CD4-positive, alpha-beta memory T cell (primary cell): ENCODE results near the gene SPRY4. TPM values are rescaled to one million over a fixed set of nuclear protein-coding genes. Genes with fewer than 3 reads are reported as not detected.
A peak's percentile ranks its signal among the peaks of the same experiment; 100 is the strongest.

Experiments used
- CTCF ChIA-PET: fragments of 350-600 bp; sonication (Branson Sonifier 250); formaldehyde crosslinking; loops from one replicate; lab custom pipeline; 2021; ENCODE audit warnings: inconsistent platforms; ENCODE audit not compliant: partially characterized antibody; lab: Charles Lee
- POLR2A ChIA-PET: fragments of 350-600 bp; sonication (Branson Sonifier 250); formaldehyde crosslinking; loops from one replicate; lab custom pipeline; 2021; ENCODE audit not compliant: partially characterized antibody; lab: Charles Lee
- DNase-seq, 5 donors: peaks; one replicate each; pipeline versions ENCODE4 v3.0.0 to v3.0.0-alpha.2; 2020 to 2022; ENCODE audit warnings: mixed read lengths in 1 of 5
- H3K27ac ChIP-seq: one replicate; pipeline ENCODE4 v1.7.0; 2013; ENCODE audit warnings: low read depth, low read length
- H3K27me3 ChIP-seq: 2 replicates; pipeline ENCODE4 v1.7.0; 2013; ENCODE audit warnings: mild to moderate bottlenecking, low read length, moderate library complexity; ENCODE audit not compliant: insufficient read depth
- H3K36me3 ChIP-seq: 2 replicates; pipeline ENCODE4 v1.7.0; 2013; ENCODE audit warnings: mild to moderate bottlenecking, low read length, moderate library complexity; ENCODE audit not compliant: insufficient read depth
- H3K4me1 ChIP-seq: 2 replicates; pipeline ENCODE4 v1.7.0; 2013; ENCODE audit warnings: mild to moderate bottlenecking, low read length, moderate library complexity; ENCODE audit not compliant: insufficient read depth
- H3K4me3 ChIP-seq, 2 donors: one replicate each; pipeline ENCODE4 v1.7.0; 2013; ENCODE audit warnings: low read length in 2 of 2, mild to moderate bottlenecking in 1 of 2
- H3K9me3 ChIP-seq, 2 donors: one replicate each; pipeline ENCODE4 v1.7.0; 2013; ENCODE audit warnings: low read length in 2 of 2, control low read depth in 1 of 2; ENCODE audit not compliant: control insufficient read depth in 1 of 2
- H3K27ac Mint-ChIP-seq, 7 donors: one replicate each; pipeline ENCODE4 v1.8.0; 2020 to 2021; ENCODE audit warnings: mixed read lengths in 7 of 7, mild to moderate bottlenecking in 6 of 7, inconsistent platforms in 3 of 7, moderate library complexity in 3 of 7
- H3K27me3 Mint-ChIP-seq, 2 donors: one replicate each; pipeline ENCODE4 v1.8.0; 2020 to 2021; ENCODE audit warnings: mixed read lengths in 2 of 2
- H3K36me3 Mint-ChIP-seq, 2 donors: one replicate each; pipeline ENCODE4 v1.8.0; 2020 to 2021; ENCODE audit warnings: mixed read lengths in 2 of 2, inconsistent platforms in 1 of 2, mild to moderate bottlenecking in 1 of 2
- H3K4me1 Mint-ChIP-seq, 4 donors: one replicate each; pipeline ENCODE4 v1.8.0; 2020 to 2021; ENCODE audit warnings: mixed read lengths in 4 of 4, mild to moderate bottlenecking in 1 of 4
- H3K4me3 Mint-ChIP-seq, 8 donors: one replicate each; pipeline ENCODE4 v1.8.0; 2020 to 2021; ENCODE audit warnings: mixed read lengths in 8 of 8, mild to moderate bottlenecking in 7 of 8, moderate library complexity in 6 of 8, inconsistent platforms in 3 of 8
- H3K9me3 Mint-ChIP-seq, 8 donors: one replicate each; pipeline ENCODE4 v1.8.0; 2020 to 2021; ENCODE audit warnings: mixed read lengths in 8 of 8, mild to moderate bottlenecking in 5 of 8, inconsistent platforms in 3 of 8, moderate library complexity in 1 of 8
- intact Hi-C: fragments of 100-400 bp; cut with micrococcal nuclease; formaldehyde crosslinking; loops from one replicate; pipeline ENCODE4 v1.15.1; 2023
- polyA plus RNA-seq, 2 donors: library from polyadenylated mRNA; unstranded; fragments of 300-500 nt; fragmentation: Illumina TruSeq; gene quantifications; one replicate each; pipeline ENCODE4 v1.2.3, GENCODE V29; 2021
- total RNA-seq, 2 experiments: library from RNA; stranded (reverse); gene quantifications; one replicate each; pipeline ENCODE4 v1.2.3, GENCODE V29; 2021

Gene SPRY4
- total and polyA plus RNA-seq, 4 experiments from 2014 or later, result not detected

GRCh38 chr5:142311725-142312124 is 13.1 kb downstream of the SPRY4 start:
- peaks cover 0 to 2% of the 10 kb centered on the region in 2 donors for H3K27me3 Mint-ChIP-seq
- H3K4me1 Mint-ChIP-seq, result peaks cover 7 to 15% (median 9%) of the 10 kb centered on the region in 4 donors
- H3K4me3 ChIP-seq, result no peak overlapping the region
- H3K36me3 ChIP-seq, result no peaks in the 10 kb centered on the region
- no peak for DNase-seq
- no peaks in the 10 kb centered on the region for H3K36me3 Mint-ChIP-seq
- H3K4me3 Mint-ChIP-seq, result no peak overlapping the region
- H3K9me3 ChIP-seq, result no peaks in the 10 kb centered on the region
- H3K4me1 ChIP-seq, result peaks cover 15% of the 10 kb centered on the region
- H3K27ac Mint-ChIP-seq, result no peak overlapping the region
- ChIA-PET CTCF (interaction anchor here (1.3 to 2.0 kb wide), 2 partner anchors 10 kb away, joined by 5 to 8 read pairs; no protein-coding TSS in a partner anchor), POLR2A (no interaction called here)
- intact Hi-C loops, result no loop called here
- H3K9me3 Mint-ChIP-seq, result no peaks in the 10 kb centered on the region
- H3K27ac ChIP-seq, result no peak overlapping the region
- no peaks in the 10 kb centered on the region for H3K27me3 ChIP-seq

DNA sequence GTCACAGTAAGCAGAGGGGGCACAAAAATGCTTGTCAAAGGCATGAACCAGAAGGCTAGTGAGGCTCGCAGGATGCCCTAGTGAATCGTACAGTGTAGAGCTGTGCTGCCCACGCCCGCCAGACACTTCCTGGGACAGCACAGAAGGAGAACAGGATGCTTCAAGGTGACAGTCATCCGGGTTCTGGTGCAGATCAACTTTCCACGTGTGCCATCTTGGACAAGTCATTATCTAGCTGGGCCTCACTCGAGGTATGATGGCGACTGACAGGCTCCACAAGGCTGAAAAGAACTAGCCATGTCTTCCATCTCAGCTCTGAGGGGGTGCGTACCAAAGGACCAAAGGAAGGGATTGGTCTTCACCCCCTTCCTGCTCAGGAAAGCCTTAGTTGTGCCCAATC is 14.0 kb downstream of the SPRY4 start:
- no peak overlapping the region for H3K27ac Mint-ChIP-seq
- Histone ChIP-seq H3K4me1 (peaks cover 6% of the 10 kb centered on the region), H3K27me3 (no peaks in the 10 kb centered on the region), H3K4me3 (no peak overlapping the region), H3K9me3 (no peaks in the 10 kb centered on the region), H3K36me3 (no peaks in the 10 kb centered on the region), H3K27ac (no peak overlapping the region)
- no peak for DNase-seq
- H3K4me3 Mint-ChIP-seq, result no peak overlapping the region
- ChIA-PET CTCF (interaction anchor here (0.7 to 2.0 kb wide), 4 partner anchors 9 to 403 kb away, joined by 3 to 5 read pairs (median 3); no protein-coding TSS in a partner anchor), POLR2A (no interaction called here)
- H3K9me3 Mint-ChIP-seq, result no peaks in the 10 kb centered on the region
- intact Hi-C loops, result no loop called here
- H3K4me1 Mint-ChIP-seq, result peaks cover 0 to 6% (median 4%) of the 10 kb centered on the region in 4 donors
- H3K36me3 Mint-ChIP-seq, result no peaks in the 10 kb centered on the region
- H3K27me3 Mint-ChIP-seq, result peaks cover 0 to 2% of the 10 kb centered on the region in 2 donors

- CTCF ChIA-PET, result interaction anchor here (0.8 to 1.4 kb wide), 2 partner anchors 91 to 404 kb away, joined by 3 read pairs; no protein-coding TSS in a partner anchor
- Mint-ChIP-seq H3K4me3 (no peak overlapping the region), H3K9me3 (no peaks in the 10 kb centered on the region), H3K36me3 (no peaks in the 10 kb centered on the region), H3K27ac (no peak overlapping the region), H3K4me1 (peaks cover 0 to 4% (median 1%) of the 10 kb centered on the region in 4 donors), H3K27me3 (peaks cover 0 to 2% of the 10 kb centered on the region in 2 donors)
- H3K4me3 ChIP-seq, result no peak overlapping the region
- no peaks in the 10 kb centered on the region for H3K36me3 ChIP-seq
- intact Hi-C loops, result no loop called here
- DNase-seq, result no peak
- no peaks in the 10 kb centered on the region for H3K4me1 ChIP-seq
- no peak overlapping the region for H3K27ac ChIP-seq
- H3K9me3 ChIP-seq, result no peaks in the 10 kb centered on the region
- POLR2A ChIA-PET, result no interaction called here
- H3K27me3 ChIP-seq, result no peaks in the 10 kb centered on the region
These were observed 15.0 kb downstream of the SPRY4 start for GRCh38 chr5:142309747-142310318.

GRCh38 chr5:142308358-142308757 is 16.5 kb downstream of the SPRY4 start:
- Mint-ChIP-seq H3K27me3 (peaks cover 0 to 2% of the 10 kb centered on the region in 2 donors), H3K27ac (no peak overlapping the region), H3K9me3 (no peaks in the 10 kb centered on the region), H3K36me3 (no peaks in the 10 kb centered on the region), H3K4me1 (peaks cover 0 to 4% (median 1%) of the 10 kb centered on the region in 4 donors), H3K4me3 (no peak overlapping the region)
- H3K27ac ChIP-seq, result no peak overlapping the region
- H3K4me3 ChIP-seq, result no peak overlapping the region
- intact Hi-C loops, result no loop called here
- H3K27me3 ChIP-seq, result no peaks in the 10 kb centered on the region
- no peaks in the 10 kb centered on the region for H3K4me1 ChIP-seq
- no peaks in the 10 kb centered on the region for H3K9me3 ChIP-seq
- no peak for DNase-seq
- no peaks in the 10 kb centered on the region for H3K36me3 ChIP-seq
- ChIA-PET CTCF (no interaction called here), POLR2A (no interaction called here)

GRCh38 chr5:142307146-142307890 is 17.5 kb downstream of the SPRY4 start:
- H3K36me3 ChIP-seq, result no peaks in the 10 kb centered on the region
- Mint-ChIP-seq H3K9me3 (no peaks in the 10 kb centered on the region), H3K4me3 (no peak overlapping the region), H3K27me3 (peaks cover 0 to 2% of the 10 kb centered on the region in 2 donors), H3K36me3 (no peaks in the 10 kb centered on the region), H3K4me1 (peaks cover 0 to 4% (median 1%) of the 10 kb centered on the region in 4 donors), H3K27ac (peak overlapping the region in 1 of 7 donors; percentile 73)
- no peak overlapping the region for H3K4me3 ChIP-seq
- ChIA-PET POLR2A (interaction anchor here (1.0 kb wide), 1 partner anchor 10 kb away, joined by 3 read pairs; no protein-coding TSS in a partner anchor), CTCF (interaction anchor here (0.8 kb wide), 1 partner anchor 11 kb away, joined by 3 read pairs; no protein-coding TSS in a partner anchor)
- no peaks in the 10 kb centered on the region for H3K9me3 ChIP-seq
- no peaks in the 10 kb centered on the region for H3K27me3 ChIP-seq
- no peak overlapping the region for H3K27ac ChIP-seq
- H3K4me1 ChIP-seq, result no peaks in the 10 kb centered on the region
- intact Hi-C loops, result no loop called here
- DNase-seq, result no peak

DNA sequence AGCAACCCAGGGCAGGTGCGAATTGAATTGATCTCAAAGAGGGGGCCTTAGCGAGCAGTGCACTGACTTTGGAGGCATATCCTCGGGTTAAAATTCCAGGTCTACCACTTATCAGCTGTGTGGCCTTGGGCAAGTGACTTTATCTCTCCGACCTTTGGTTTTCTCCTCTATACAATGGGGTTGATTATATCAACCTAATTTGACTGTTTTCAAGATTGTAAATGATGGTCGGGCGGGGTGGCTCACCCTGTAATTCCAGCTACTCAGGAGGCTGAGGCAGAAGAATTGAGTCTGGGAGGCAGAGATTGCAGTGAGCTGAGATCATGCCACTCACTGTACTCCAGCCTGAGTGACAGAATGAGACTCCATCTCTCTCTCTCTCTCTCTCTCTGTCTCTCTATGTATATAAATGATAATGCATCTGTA is 18.7 kb downstream of the SPRY4 start:
- ChIA-PET CTCF (no interaction called here), POLR2A (interaction anchor here (1.0 kb wide), 1 partner anchor 9 kb away, joined by 3 read pairs; no protein-coding TSS in a partner anchor)
- Mint-ChIP-seq H3K4me1 (peaks cover 0 to 12% (median 8%) of the 10 kb centered on the region in 4 donors), H3K27ac (no peak overlapping the region), H3K36me3 (no peaks in the 10 kb centered on the region), H3K27me3 (no peaks in the 10 kb centered on the region), H3K9me3 (no peaks in the 10 kb centered on the region), H3K4me3 (no peak overlapping the region)
- Histone ChIP-seq H3K36me3 (no peaks in the 10 kb centered on the region), H3K27me3 (no peaks in the 10 kb centered on the region), H3K4me1 (no peaks in the 10 kb centered on the region), H3K4me3 (no peak overlapping the region), H3K9me3 (no peaks in the 10 kb centered on the region), H3K27ac (no peak overlapping the region)
- intact Hi-C loops, result no loop called here
- DNase-seq, result no peak

GRCh38 chr5:142305211-142305610 is 19.6 kb downstream of the SPRY4 start:
- Histone ChIP-seq H3K27ac (no peak overlapping the region), H3K27me3 (no peaks in the 10 kb centered on the region), H3K4me1 (no peaks in the 10 kb centered on the region), H3K36me3 (no peaks in the 10 kb centered on the region), H3K4me3 (no peak overlapping the region), H3K9me3 (no peaks in the 10 kb centered on the region)
- CTCF ChIA-PET, result no interaction called here
- H3K4me3 Mint-ChIP-seq, result no peak overlapping the region
- no peaks in the 10 kb centered on the region for H3K27me3 Mint-ChIP-seq
- no peak for DNase-seq
- H3K9me3 Mint-ChIP-seq, result no peaks in the 10 kb centered on the region
- intact Hi-C loops, result no loop called here
- H3K36me3 Mint-ChIP-seq, result no peaks in the 10 kb centered on the region
- peaks cover 0 to 15% (median 9%) of the 10 kb centered on the region in 4 donors for H3K4me1 Mint-ChIP-seq
- POLR2A ChIA-PET, result no interaction called here
- H3K27ac Mint-ChIP-seq, result no peak overlapping the region
